ENCODE measurements around the gene LSM3.

GRCh38 chr3:14138109-14138877 lies 40.3 kb upstream of the LSM3 start:
- no peak for TF ChIP-seq CTCF (IDR thresholded peaks at IDR 0.05 in 4 of 5, conservative IDR thresholded peaks at IDR 0.05 in 1 of 5)
- no peak for TF ChIP-seq POLR2A (IDR thresholded peaks at IDR 0.05)

Data from gastrocnemius medialis (tissue), 4 donors.